Activated CD4-positive, alpha-beta T cell treated with anti-CD3 and anti-CD28 coated beads, Interleukin-2, amount 50 U/mL, for 48 hours (primary cell): ENCODE data around the gene SMYD4.
"Not testable (repeated sequence)": the region's sequence is repeated elsewhere in the genome, so short reads cannot be mapped to it uniquely, and the experiment has no call there.

Experiments used
- DNase-seq, 2 experiments: peaks; one replicate each; pipeline ENCODE4 v3.0.0-alpha.2; 2020

SMYD4 gene

GRCh38 chr17:1829592-1830257 is at the start of gene SMYD4, which contains the start of gene RPA1:
TSS of gene SMYD4 (minus strand) at chr17:1829902. CDS start at chr17:1827994, 1,908 bp downstream.
TSS of gene RPA1 (plus strand) at chr17:1830005. CDS start at chr17:1830094, 89 bp downstream.
- DNase-seq = peak; percentile 87 to 89

GRCh38 chr17:1878419-1879121 is 48.9 kb upstream of the SMYD4 start:
- no peak for DNase-seq

- no peak for DNase-seq
Observed at GRCh38 chr17:1875597-1875996, 45.9 kb upstream of the SMYD4 start.

GRCh38 chr17:1873418-1873817 is 43.7 kb upstream of the SMYD4 start:
- DNase-seq = no peak

GRCh38 chr17:1872976-1873375 is 43.3 kb upstream of the SMYD4 start:
- peak in 1 of 2 experiments; percentile 19 for DNase-seq

- DNase-seq = no peak
Observed at GRCh38 chr17:1872254-1872653, 42.6 kb upstream of the SMYD4 start.

GRCh38 chr17:1871756-1872155 is 42.1 kb upstream of the SMYD4 start:
- no peak for DNase-seq

- DNase-seq = no peak
Observed at GRCh38 chr17:1870592-1870991, 40.9 kb upstream of the SMYD4 start.

GRCh38 chr17:1868090-1868489 is 38.4 kb upstream of the SMYD4 start:
- DNase-seq = no peak

- DNase-seq = no peak
Observed at GRCh38 chr17:1867307-1867706, 37.6 kb upstream of the SMYD4 start.

- DNase-seq = peak; percentile 45 to 56
Observed at GRCh38 chr17:1865252-1866037, 35.7 kb upstream of the SMYD4 start.

GRCh38 chr17:1861391-1862010 is 31.8 kb upstream of the SMYD4 start:
- no peak for DNase-seq

GRCh38 chr17:1860978-1861377 is 31.3 kb upstream of the SMYD4 start:
- no peak for DNase-seq

- not testable (repeated sequence) for DNase-seq
Observed at GRCh38 chr17:1856462-1856861, 26.8 kb upstream of the SMYD4 start.

GRCh38 chr17:1853698-1854097 is 24.0 kb upstream of the SMYD4 start:
- DNase-seq = no peak

- DNase-seq = no peak
Observed at GRCh38 chr17:1852327-1852726, 22.6 kb upstream of the SMYD4 start.

GRCh38 chr17:1847191-1847590 is 17.5 kb upstream of the SMYD4 start:
- no peak for DNase-seq

- DNase-seq = no peak
Observed at GRCh38 chr17:1843947-1844346, 14.2 kb upstream of the SMYD4 start.

- no peak for DNase-seq
Observed at GRCh38 chr17:1839516-1839915, 9.8 kb upstream of the SMYD4 start.

GRCh38 chr17:1834380-1835149 is 4.9 kb upstream of the SMYD4 start:
- peak; percentile 29 to 42 for DNase-seq

GRCh38 chr17:1830288-1830687 is 586 bp upstream of the SMYD4 start:
- DNase-seq = peak; percentile 24 to 46

- peak in 1 of 2 experiments; percentile 31 for DNase-seq
Observed at GRCh38 chr17:1829216-1829591, 498 bp downstream of the SMYD4 start.
